ACHN (cell line): ENCODE results near the gene CHMP6.

ENCODE experiments used
- DNase-seq: peaks from one replicate; pipeline ENCODE4 v3.0.0-alpha.2; 2015
- in situ Hi-C: cut with HindIII; loops from 2 replicates; pipeline ENCODE4 v1.10.0; 2017; ENCODE audit warnings: low sequenced_read_pairs, low pct_ligation_motif_present, low pct_unique_long_range_greater_than_20kb

Gene CHMP6

GRCh38 chr17:80955078-80955477 is 36.6 kb upstream of the CHMP6 start:
- no peak for DNase-seq
- in situ Hi-C loops = no loop called here

DNA sequence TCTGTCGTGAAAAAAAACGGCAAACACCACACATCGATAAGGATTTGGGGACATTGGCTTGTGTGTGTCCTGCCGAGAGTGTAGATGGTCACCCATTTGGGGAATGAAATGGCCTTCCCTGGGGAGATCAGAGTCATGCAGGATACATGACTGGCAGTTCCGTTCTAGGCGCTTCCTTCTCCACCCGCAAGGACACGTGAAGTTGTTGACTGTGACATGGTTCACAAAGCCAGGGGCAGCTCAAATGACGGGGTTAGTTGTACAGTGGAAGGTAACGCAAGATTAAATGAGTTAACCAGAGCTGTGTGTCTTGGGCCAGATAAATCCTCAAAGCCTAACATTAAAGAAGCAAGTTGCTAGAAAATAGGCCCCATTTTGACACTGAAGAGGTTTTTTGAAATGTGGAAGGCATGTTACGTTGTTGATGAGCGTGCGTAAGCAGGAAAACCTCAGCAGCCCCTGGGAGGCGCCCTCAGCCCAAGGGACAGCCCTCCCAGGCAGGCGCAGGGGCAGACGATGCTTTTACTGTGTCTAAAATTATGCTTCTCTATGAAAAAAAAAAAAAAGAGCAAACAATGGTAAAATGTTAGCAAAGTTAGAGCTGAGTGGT is 35.9 kb upstream of the CHMP6 start:
- in situ Hi-C loops = no loop called here
- DNase-seq = no peak

DNA sequence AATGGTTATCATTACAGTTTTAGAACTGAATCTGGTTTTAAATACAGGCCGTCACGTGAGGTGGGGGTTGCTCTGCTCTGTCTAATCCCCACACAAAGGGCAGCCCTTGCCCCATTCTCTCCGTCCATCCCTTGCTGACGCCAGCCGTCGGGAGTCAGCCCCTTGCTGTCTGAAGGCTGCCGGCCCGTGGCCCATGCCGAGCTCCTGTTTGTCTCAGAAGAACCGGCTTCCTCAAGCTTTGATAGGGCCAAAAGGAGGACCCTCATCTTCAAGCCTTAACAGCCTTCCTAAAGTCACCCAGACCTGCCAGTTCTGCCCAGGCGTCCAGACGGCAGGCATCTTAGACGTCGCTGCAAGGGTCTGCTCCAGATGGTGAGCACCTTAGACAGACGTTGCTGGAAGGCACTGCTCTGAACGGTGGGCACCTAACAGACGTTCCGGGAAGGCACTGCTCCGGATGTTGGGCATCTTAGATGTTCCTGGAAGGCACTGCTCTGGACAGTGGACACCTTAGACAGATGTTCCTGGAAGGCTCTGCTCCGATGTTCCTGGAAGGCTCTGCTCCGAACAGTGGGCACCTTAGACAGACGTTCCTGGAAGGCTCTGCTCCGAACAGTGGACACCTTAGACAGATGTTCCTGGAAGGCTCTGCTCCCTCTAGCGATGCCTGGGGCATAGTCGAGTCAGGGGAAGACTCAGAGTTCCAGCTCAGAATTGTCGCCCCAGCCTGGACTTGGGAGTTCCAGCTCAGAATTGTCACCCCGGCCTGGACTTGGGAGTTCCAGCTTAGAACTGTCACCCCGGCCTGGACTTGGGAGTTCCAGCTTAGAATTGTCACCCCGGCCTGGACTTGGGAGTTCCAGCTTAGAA is 35.1 kb upstream of the CHMP6 start:
- no peak for DNase-seq
- in situ Hi-C loops = no loop called here

DNA sequence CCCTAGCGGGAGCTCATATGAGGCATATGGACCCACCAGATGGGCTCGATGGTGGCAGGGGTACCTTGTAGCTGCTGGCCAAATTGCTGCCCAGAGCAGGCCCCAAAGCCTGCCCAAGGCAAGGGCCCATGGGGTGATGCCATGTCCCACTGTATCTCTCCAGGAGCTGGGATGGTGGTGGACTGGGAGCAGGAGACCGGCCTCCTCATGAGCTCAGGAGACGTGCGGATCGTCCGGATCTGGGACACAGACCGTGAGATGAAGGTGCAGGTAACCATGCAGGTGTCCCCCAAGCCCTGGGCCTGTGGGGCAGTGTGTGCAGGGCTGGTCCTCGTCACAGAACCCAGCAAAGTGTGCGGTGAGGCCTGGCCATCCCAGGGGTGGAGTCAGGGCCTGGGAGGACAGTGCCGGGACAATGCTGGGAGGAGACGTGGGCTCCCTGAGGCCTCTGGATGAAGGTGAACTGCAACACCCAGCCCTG is 34.1 kb upstream of the CHMP6 start:
- no peak for DNase-seq
- in situ Hi-C loops = no loop called here

- in situ Hi-C loops = no loop called here
- DNase-seq = no peak
These were observed 32.2 kb upstream of the CHMP6 start for GRCh38 chr17:80959330-80960036.

- in situ Hi-C loops = no loop called here
- DNase-seq = no peak
These were observed 31.4 kb upstream of the CHMP6 start for GRCh38 chr17:80960037-80960796.

DNA sequence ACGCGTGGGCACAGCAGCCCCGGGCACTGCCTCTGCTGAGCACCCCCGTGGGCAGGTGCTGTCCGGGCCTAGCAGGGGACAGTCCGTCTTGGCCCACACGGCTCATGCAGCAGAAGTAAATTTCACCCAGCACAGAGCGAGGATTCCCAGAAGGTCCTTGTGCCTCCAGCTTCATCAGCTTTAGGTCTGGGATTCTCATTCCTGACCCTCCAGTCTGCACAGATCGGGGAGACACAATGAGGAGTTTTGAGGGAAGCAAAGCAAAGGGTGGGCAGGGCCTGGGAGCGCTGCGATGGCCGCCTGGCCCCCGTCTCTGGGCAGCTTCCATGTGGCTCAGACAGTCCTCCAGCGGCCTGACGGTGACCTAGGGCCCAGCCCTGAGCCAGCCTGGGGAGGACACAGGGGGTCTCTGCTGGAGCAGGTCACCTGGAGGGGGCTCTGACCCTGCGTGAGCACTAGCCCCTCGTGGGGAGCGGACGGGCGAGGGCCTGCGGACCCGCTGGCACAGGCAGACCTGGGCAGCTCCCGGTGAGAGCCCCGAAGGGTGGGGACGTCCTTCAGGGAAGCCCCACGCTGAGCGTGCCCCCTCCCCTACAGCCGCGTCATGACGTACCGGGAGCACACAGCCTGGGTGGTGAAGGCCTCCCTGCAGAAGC is 30.7 kb upstream of the CHMP6 start:
- no peak for DNase-seq
- in situ Hi-C loops = no loop called here

DNA sequence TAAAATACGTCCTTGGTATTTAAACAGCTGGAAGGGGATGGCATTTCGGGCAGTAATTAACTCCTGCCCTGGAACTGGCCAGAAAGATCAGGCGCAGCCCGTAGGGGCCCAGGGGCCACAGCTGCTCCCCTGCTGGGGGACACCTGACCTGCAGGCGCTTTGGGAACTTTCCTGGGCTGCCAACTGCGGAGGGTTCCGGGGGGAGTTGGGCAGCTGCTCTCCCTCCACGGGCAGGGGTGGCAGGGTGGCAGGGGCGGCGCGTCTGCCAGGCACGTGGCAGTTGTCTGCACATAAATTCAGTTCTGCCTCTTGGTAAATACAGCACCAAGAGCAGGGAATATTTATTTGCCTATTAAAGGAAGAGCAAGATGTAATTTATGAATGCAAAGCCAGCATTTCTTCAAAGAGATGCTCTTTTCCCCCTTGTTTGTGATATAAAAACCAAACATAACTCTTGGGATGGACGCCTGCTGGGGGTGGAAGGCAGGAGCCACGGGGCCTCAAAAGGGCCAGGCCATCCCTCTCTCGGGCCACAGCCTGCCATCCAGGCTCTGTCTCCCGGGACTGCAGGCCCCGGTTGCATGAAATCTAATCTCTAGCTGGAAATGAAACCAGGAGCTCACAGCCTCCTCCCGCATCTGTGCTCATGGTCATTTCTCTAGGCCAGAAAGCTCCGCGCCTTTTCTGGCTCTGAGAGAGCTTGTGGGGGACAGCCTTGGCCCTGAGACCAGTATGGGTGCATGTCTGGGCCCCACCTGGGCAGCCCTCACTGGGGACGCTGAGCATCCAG is 29.9 kb upstream of the CHMP6 start:
- in situ Hi-C loops = no loop called here
- no peak for DNase-seq

- DNase-seq = no peak
- in situ Hi-C loops = no loop called here
These were observed 29.0 kb upstream of the CHMP6 start for GRCh38 chr17:80962356-80963329.

DNA sequence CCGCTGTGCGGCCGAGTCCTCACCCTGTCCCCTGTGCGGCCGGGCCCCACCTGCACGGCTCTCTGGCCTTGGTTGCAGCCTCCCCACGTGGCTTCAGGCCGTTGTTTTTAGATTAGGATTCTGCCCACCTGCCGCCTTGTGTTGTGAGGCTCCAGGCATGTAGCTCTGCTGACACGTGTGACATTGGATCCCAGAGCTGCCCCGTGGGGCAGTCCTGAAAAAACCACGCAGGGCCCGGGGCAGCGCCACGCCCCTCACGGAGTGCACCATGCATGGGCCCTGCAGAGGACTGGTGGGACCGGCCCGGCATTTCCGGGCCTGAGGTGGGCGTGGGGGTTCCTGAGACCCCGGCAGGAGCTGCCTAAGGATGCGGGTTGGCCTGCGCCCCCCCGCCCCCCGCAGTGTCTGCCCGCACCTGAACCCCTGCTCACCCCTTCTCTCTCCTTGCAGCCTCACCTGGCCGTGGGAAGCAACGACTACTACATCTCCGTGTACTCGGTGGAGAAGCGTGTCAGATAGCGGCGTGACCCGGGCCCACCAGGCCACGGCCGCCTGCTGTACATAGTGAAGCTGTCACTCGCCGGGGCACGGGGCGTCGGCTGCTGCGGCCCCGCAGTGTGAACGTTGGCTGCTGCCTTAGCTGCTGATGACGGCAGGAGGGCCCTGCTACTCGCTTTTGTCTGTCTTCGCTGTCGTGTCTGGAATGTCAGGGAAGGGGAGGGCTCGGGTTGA is 27.7 kb upstream of the CHMP6 start:
- in situ Hi-C loops = no loop called here
- DNase-seq = no peak

GRCh38 chr17:80964544-80964856 is 27.1 kb upstream of the CHMP6 start:
- DNase-seq = no peak
- in situ Hi-C loops = no loop called here

- no peak for DNase-seq
- in situ Hi-C loops = no loop called here
These were observed 26.6 kb upstream of the CHMP6 start for GRCh38 chr17:80964859-80965580.

DNA sequence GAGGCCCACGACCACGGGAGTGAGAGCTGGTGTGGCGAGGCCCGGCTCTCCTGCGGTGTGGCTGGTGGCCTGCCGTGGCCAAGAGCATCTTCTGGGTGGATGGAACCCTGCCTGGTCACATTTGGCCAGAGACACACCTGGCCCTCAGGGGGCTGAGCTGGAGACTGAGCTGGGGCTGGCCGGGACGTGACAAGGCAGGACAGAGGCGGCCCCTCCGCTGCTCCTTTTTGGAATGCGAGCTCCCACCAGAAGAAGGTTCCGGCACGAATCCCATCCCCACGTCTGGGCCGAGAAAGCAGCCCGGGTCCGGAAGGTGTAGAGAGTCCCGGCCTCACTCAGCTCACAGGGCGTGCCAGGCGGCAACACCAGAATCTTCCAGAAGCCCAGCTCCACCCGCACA is 26.0 kb upstream of the CHMP6 start:
- DNase-seq = no peak
- in situ Hi-C loops = no loop called here

- in situ Hi-C loops = no loop called here
These were observed 24.2 kb upstream of the CHMP6 start for GRCh38 chr17:80967404-80967872.

GRCh38 chr17:80968602-80969029 is 23.0 kb upstream of the CHMP6 start:
- no peak for DNase-seq
- in situ Hi-C loops = no loop called here

More at GRCh38 chr17:80967404-80967872, 24.2 kb upstream of the CHMP6 start:
- no peak for DNase-seq
